HepG2 (cell line): ENCODE data around the gene CCDC124. TPM values are rescaled to one million over a fixed set of nuclear protein-coding genes. Genes with fewer than 3 reads are reported as not detected.

Experiments
- FOSL2 ChIP-seq: sonication (generic); formaldehyde crosslinking; IDR thresholded peaks from 2 replicates; pipeline ENCODE4 v1.4.0; 2020; ENCODE audit warnings: missing genetic modification reagents
- HNRNPLL ChIP-seq: fragments of 200-400 bp; formaldehyde crosslinking; IDR thresholded peaks from 2 replicates; pipeline ENCODE4 v1.6.1; 2017; ENCODE audit warnings: mild to moderate bottlenecking, low read depth, low read length; ENCODE audit not compliant: poor library complexity, severe bottlenecking
- MED1 ChIP-seq: sonication (generic); formaldehyde crosslinking; IDR thresholded peaks from 2 replicates; pipeline ENCODE4 v1.4.0; 2020; ENCODE audit warnings: missing genetic modification reagents
- MXI1 ChIP-seq: IDR thresholded peaks from 3 replicates; pipeline ENCODE4 v1.6.1; 2012; ENCODE audit warnings: low read depth, low read length, inconsistent platforms, borderline replicate concordance
- POLR2AphosphoS2 ChIP-seq: IDR thresholded peaks from 2 replicates; pipeline ENCODE4 v1.6.1; 2011; ENCODE audit warnings: low read depth, low read length, improper control_type of control experiment
- REL ChIP-seq: sonication (generic); formaldehyde crosslinking; conservative IDR thresholded peaks from 2 replicates; pipeline ENCODE4 v1.8.0; 2022; ENCODE audit warnings: mild to moderate bottlenecking, missing genetic modification reagents, moderate library complexity
- ZNF12 ChIP-seq: sonication (generic); formaldehyde crosslinking; IDR thresholded peaks from 2 replicates; pipeline ENCODE4 v1.5.0; 2020; ENCODE audit warnings: missing genetic modification reagents
- ZNF264 ChIP-seq: sonication (generic); formaldehyde crosslinking; IDR thresholded peaks from 2 replicates; pipeline ENCODE4 v1.4.0; 2020; ENCODE audit warnings: missing genetic modification reagents
- polyA plus RNA-seq, 8 experiments: library from polyadenylated mRNA; depleted of rRNA in 3 of 8; stranded (reverse) in 7 of 8; unstranded in 1 of 8; fragments of >200 nt; fragmentation: Illumina TruSeq in 4 of 8; extraction: Trizol in 4 of 8; gene quantifications; 2 replicates each; pipeline versions ENCODE4 v1.2.1 to v1.2.3, GENCODE V29; 2011 to 2016; ENCODE audit warnings: low read depth in 4 of 8, missing spikeins in 1 of 8, mixed read lengths in 1 of 8; ENCODE audit not compliant: insufficient read depth in 1 of 8
- total RNA-seq, 5 experiments: library from RNA; depleted of rRNA; stranded (reverse); fragments of >200 nt; fragmentation: Illumina TruSeq; extraction: Trizol; gene quantifications; 2 replicates each; pipeline ENCODE4 v1.2.3, GENCODE V29; 2016; ENCODE audit warnings: low read depth in 1 of 5
- TF ChIP-seq, protein P1 (sequence below): sonication (generic); formaldehyde crosslinking; conservative IDR thresholded peaks from 2 replicates; pipeline ENCODE4 v1.8.0; 2022; ENCODE audit warnings: mild to moderate bottlenecking, moderate library complexity, missing genetic modification reagents
- TF ChIP-seq, protein P2 (sequence below): sonication (generic); formaldehyde crosslinking; IDR thresholded peaks from 2 replicates; pipeline ENCODE4 v1.5.0; 2020; ENCODE audit warnings: missing genetic modification reagents
- TF ChIP-seq, protein P3 (sequence below): sonication (generic); formaldehyde crosslinking; conservative IDR thresholded peaks from 2 replicates; pipeline ENCODE4 v1.4.0; 2020; ENCODE audit warnings: missing genetic modification reagents
- TF ChIP-seq, protein P4 (sequence below): sonication (generic); formaldehyde crosslinking; IDR thresholded peaks from 2 replicates; pipeline ENCODE4 v1.4.0; 2020; ENCODE audit warnings: missing genetic modification reagents, borderline replicate concordance

Gene CCDC124
- total and polyA plus RNA-seq, 2 of the 13 experiments (the other 11 are each of a cell fraction or from before 2014, with no cell fraction given), result 14.9 to 20.3 TPM

DNA sequence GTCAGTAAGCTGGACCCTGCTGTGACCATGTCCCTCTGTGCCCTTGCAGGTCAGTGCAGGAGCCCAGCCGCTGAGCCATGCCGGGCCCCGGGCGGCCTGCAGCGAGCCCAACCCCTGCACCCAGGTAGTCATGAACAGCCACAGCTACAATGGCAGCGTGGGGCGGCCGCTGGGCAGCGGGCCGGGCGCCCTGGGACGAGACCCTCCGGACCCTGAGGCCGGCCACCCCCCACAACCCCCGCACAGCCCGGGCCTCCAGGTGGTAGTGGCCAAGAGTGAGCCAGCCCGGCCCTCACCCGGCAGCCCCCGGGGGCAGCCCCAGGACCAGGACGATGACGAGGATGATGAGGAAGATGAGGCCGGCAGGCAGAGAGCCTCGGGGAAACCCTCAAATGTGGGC is 40.9 kb downstream of the CCDC124 start (continued):
- TF ChIP-seq, protein P1, sequence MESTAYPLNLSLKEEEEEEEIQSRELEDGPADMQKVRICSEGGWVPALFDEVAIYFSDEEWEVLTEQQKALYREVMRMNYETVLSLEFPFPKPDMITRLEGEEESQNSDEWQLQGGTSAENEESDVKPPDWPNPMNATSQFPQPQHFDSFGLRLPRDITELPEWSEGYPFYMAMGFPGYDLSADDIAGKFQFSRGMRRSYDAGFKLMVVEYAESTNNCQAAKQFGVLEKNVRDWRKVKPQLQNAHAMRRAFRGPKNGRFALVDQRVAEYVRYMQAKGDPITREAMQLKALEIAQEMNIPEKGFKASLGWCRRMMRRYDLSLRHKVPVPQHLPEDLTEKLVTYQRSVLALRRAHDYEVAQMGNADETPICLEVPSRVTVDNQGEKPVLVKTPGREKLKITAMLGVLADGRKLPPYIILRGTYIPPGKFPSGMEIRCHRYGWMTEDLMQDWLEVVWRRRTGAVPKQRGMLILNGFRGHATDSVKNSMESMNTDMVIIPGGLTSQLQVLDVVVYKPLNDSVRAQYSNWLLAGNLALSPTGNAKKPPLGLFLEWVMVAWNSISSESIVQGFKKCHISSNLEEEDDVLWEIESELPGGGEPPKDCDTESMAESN (CRISPR knock-in tag), result no peak
- TF ChIP-seq POLR2AphosphoS2 (no peak), REL (CRISPR knock-in tag) (no peak), ZNF12 (CRISPR knock-in tag) (no peak), FOSL2 (CRISPR knock-in tag) (no peak), MED1 (CRISPR knock-in tag) (no peak), HNRNPLL (no peak), MXI1 (no peak), ZNF264 (no peak)
- TF ChIP-seq, protein P2, sequence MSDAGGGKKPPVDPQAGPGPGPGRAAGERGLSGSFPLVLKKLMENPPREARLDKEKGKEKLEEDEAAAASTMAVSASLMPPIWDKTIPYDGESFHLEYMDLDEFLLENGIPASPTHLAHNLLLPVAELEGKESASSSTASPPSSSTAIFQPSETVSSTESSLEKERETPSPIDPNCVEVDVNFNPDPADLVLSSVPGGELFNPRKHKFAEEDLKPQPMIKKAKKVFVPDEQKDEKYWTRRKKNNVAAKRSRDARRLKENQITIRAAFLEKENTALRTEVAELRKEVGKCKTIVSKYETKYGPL (CRISPR knock-in tag), result no peak
- TF ChIP-seq, protein P3, sequence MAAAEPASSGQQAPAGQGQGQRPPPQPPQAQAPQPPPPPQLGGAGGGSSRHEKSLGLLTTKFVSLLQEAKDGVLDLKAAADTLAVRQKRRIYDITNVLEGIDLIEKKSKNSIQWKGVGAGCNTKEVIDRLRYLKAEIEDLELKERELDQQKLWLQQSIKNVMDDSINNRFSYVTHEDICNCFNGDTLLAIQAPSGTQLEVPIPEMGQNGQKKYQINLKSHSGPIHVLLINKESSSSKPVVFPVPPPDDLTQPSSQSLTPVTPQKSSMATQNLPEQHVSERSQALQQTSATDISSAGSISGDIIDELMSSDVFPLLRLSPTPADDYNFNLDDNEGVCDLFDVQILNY (CRISPR knock-in tag), result no peak
- TF ChIP-seq, protein P4, sequence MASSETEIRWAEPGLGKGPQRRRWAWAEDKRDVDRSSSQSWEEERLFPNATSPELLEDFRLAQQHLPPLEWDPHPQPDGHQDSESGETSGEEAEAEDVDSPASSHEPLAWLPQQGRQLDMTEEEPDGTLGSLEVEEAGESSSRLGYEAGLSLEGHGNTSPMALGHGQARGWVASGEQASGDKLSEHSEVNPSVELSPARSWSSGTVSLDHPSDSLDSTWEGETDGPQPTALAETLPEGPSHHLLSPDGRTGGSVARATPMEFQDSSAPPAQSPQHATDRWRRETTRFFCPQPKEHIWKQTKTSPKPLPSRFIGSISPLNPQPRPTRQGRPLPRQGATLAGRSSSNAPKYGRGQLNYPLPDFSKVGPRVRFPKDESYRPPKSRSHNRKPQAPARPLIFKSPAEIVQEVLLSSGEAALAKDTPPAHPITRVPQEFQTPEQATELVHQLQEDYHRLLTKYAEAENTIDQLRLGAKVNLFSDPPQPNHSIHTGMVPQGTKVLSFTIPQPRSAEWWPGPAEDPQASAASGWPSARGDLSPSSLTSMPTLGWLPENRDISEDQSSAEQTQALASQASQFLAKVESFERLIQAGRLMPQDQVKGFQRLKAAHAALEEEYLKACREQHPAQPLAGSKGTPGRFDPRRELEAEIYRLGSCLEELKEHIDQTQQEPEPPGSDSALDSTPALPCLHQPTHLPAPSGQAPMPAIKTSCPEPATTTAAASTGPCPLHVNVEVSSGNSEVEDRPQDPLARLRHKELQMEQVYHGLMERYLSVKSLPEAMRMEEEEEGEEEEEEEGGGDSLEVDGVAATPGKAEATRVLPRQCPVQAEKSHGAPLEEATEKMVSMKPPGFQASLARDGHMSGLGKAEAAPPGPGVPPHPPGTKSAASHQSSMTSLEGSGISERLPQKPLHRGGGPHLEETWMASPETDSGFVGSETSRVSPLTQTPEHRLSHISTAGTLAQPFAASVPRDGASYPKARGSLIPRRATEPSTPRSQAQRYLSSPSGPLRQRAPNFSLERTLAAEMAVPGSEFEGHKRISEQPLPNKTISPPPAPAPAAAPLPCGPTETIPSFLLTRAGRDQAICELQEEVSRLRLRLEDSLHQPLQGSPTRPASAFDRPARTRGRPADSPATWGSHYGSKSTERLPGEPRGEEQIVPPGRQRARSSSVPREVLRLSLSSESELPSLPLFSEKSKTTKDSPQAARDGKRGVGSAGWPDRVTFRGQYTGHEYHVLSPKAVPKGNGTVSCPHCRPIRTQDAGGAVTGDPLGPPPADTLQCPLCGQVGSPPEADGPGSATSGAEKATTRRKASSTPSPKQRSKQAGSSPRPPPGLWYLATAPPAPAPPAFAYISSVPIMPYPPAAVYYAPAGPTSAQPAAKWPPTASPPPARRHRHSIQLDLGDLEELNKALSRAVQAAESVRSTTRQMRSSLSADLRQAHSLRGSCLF (CRISPR knock-in tag), result no peak
